ENCODE measurements around the gene FMN1. TPM values are rescaled to one million over a fixed set of nuclear protein-coding genes. Genes with fewer than 3 reads are reported as not detected.

FMN1 gene
- total RNA-seq, 4 donors from 2014 or later, result 32.6 to 102 (median 63.0) TPM

GRCh38 chr15:32729700-32730395, 464.7 kb downstream of the FMN1 start:
- no peaks in the 10 kb centered on the region for H3K4me1 ChIP-seq
- no peak overlapping the region for H3K4me3 ChIP-seq
- intact Hi-C loops (cut with DNase I; ENCODE audit: low total_unique reads), result no loop called here
- DNase-seq, result no peak
- H3K9me3 ChIP-seq, result no peaks in the 10 kb centered on the region
- no peaks in the 10 kb centered on the region for H3K27me3 ChIP-seq
- no peak overlapping the region for H3K27ac ChIP-seq
- WGBS, 2 donors (ENCODE audit: low coverage in 1 of 2), result 83% methylated on average over 6 to 10 of the region's 10 CpGs
- no peaks in the 10 kb centered on the region for H3K36me3 ChIP-seq
- in situ Hi-C loops (cut with MboI; ENCODE audit: low pct_ligation_motif_present in 1 of 4, low pct_unique_long_range_greater_than_20kb in 1 of 4, low sequenced_read_pairs in 3 of 4), result no loop called here
- TF ChIP-seq POLR2A (IDR thresholded peaks at IDR 0.05), result no peak
- no peak for TF ChIP-seq EP300 (IDR thresholded peaks at IDR 0.05; ENCODE audit: low read depth)
- no peak for TF ChIP-seq CTCF (IDR thresholded peaks at IDR 0.05)
- no peak for TF ChIP-seq POLR2AphosphoS5 (IDR thresholded peaks at IDR 0.05)

DNA sequence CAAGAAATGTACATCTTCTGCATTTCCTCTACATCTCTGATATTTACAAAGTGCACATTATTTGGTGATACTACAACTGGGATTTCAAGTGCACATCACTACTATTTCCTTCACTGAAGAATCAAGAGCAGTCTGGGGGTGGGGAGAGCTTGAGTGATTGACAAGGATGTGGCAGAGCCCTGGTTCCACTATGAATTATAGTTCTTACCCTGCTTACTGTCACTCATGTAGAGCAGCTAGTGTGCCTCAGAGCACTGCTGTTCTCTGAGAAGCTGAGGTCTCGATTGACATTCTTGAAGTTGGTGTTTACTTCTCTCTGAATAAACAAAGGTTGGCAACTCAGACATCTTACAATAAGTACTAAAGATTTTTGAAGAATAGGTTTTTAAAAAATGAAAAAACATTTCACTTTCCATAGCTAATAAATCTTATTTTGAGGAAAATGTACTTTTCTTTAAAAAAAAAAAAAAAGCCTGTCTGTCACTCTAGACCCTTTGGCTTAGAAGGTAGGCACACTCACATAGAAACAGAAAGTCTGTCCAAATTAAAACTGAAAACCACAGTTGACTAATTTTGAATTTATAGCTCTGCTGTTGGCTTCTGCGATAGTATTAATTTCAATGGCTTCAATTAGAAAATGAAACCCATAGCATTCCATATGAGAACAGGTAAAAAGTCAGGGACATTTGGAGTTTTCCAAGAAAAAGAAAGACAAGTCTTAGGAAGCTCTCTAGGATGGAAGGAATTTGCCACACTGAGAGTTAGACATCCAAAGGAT, 471.2 kb downstream of the FMN1 start:
- DNase-seq, result no peak
- H3K27ac ChIP-seq, result no peak overlapping the region
- in situ Hi-C loops (cut with MboI; ENCODE audit: low pct_ligation_motif_present in 1 of 4, low pct_unique_long_range_greater_than_20kb in 1 of 4, low sequenced_read_pairs in 3 of 4) (no loop called here), intact Hi-C loops (cut with DNase I; ENCODE audit: low total_unique reads) (no loop called here)
- H3K36me3 ChIP-seq, result no peaks in the 10 kb centered on the region
- no peak overlapping the region for H3K4me3 ChIP-seq
- H3K4me1 ChIP-seq, result peaks cover 0 to 12% (median 9%) of the 10 kb centered on the region in 4 donors
- WGBS, 2 donors (ENCODE audit: low coverage in 1 of 2), result 58 to 60% methylated on average over 2 of the region's 2 CpGs
- H3K9me3 ChIP-seq, result no peaks in the 10 kb centered on the region
- TF ChIP-seq EP300 (IDR thresholded peaks at IDR 0.05; ENCODE audit: low read depth), result no peak
- TF ChIP-seq POLR2AphosphoS5 (IDR thresholded peaks at IDR 0.05), result no peak
- TF ChIP-seq CTCF (IDR thresholded peaks at IDR 0.05), result no peak
- peaks cover 27% of the 10 kb centered on the region for H3K27me3 ChIP-seq

DNA sequence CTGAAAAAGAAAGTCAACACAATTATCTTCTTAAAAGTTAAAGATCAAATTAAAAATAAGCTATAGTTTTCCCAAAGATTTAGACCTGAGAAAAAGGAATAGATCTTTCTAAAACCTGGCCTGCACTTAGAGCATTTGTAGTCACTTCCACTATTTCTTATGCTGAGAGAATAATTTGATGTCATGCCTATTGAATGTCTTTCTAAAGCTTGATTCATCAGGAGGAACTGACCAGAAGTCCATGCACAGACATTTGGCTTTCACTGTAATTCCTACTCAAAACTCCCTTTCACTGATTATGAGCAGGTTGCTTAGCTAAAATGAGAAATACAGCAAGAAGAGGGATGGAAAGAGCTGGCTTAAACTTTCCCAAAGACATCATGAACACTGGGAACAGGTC, 472.4 kb downstream of the FMN1 start:
- intact Hi-C loops (cut with DNase I; ENCODE audit: low total_unique reads), result no loop called here
- in situ Hi-C loops (cut with MboI; ENCODE audit: low pct_ligation_motif_present in 1 of 4, low pct_unique_long_range_greater_than_20kb in 1 of 4, low sequenced_read_pairs in 3 of 4), result no loop called here

More for the DNA sequence above, 472.4 kb downstream of the FMN1 start:
- Histone ChIP-seq H3K27ac (peak overlapping the region in 1 of 4 donors; percentile 41), H3K27me3 (peaks cover 39% of the 10 kb centered on the region), H3K36me3 (no peaks in the 10 kb centered on the region), H3K4me3 (no peak overlapping the region), H3K9me3 (no peaks in the 10 kb centered on the region), H3K4me1 (peaks cover 0 to 24% (median 22%) of the 10 kb centered on the region in 4 donors)
- DNase-seq, result no peak
- TF ChIP-seq CTCF (IDR thresholded peaks at IDR 0.05) (no peak), EP300 (IDR thresholded peaks at IDR 0.05; ENCODE audit: low read depth) (no peak), POLR2A (IDR thresholded peaks at IDR 0.05) (no peak), POLR2AphosphoS5 (IDR thresholded peaks at IDR 0.05) (no peak)

Measured in transverse colon (tissue), 4 donors.